CD4-positive, CD25-positive, alpha-beta regulatory T cell (primary cell): Measurements from ENCODE around the gene ADRB1. TPM values are rescaled to one million over a fixed set of nuclear protein-coding genes. Genes with fewer than 3 reads are reported as not detected.

Experiments
- ATAC-seq, 2 donors: fragments of 150-1000 bp; cut with Tn5 transposase; one replicate each; pipeline ENCODE4 v1.10.0; 2021; ENCODE audit warnings: low read depth in 2 of 2, moderate number of reproducible peaks in 2 of 2, moderate library complexity in 1 of 2
- DNase-seq, 3 donors: peaks; one replicate each; pipeline versions ENCODE4 v3.0.0 to v3.0.0-alpha.2; 2012 to 2022; ENCODE audit warnings: mixed read lengths in 1 of 3
- H3K27ac ChIP-seq: one replicate; pipeline ENCODE4 v1.7.0; 2013; ENCODE audit warnings: mild to moderate bottlenecking, low read length; ENCODE audit not compliant: insufficient read depth, poor library complexity, severe bottlenecking
- H3K27me3 ChIP-seq: one replicate; pipeline ENCODE4 v1.7.0; 2013; ENCODE audit warnings: low read length; ENCODE audit not compliant: control insufficient read depth, insufficient read depth
- H3K36me3 ChIP-seq: one replicate; pipeline ENCODE4 v1.7.0; 2013; ENCODE audit warnings: mild to moderate bottlenecking, low read length, moderate library complexity; ENCODE audit not compliant: control insufficient read depth, insufficient read depth
- H3K4me1 ChIP-seq: 2 replicates; pipeline ENCODE4 v1.7.0; 2013; ENCODE audit warnings: mild to moderate bottlenecking, low read length; ENCODE audit not compliant: insufficient read depth, control insufficient read depth, poor library complexity, severe bottlenecking
- H3K4me3 ChIP-seq: one replicate; pipeline ENCODE4 v1.7.0; 2013; ENCODE audit warnings: low read depth, mild to moderate bottlenecking, low read length, moderate library complexity
- H3K9me3 ChIP-seq, 2 experiments: 1 replicate in 1 of 2; 2 replicates in 1 of 2; pipeline ENCODE4 v1.7.0; 2013; ENCODE audit warnings: low read length in 2 of 2, mild to moderate bottlenecking in 1 of 2, moderate library complexity in 1 of 2; ENCODE audit not compliant: control insufficient read depth in 2 of 2
- H3K27ac Mint-ChIP-seq, 3 donors: one replicate each; pipeline ENCODE4 v1.8.0; 2020 to 2022; ENCODE audit warnings: mild to moderate bottlenecking in 3 of 3, mixed read lengths in 3 of 3, moderate library complexity in 2 of 3
- H3K27me3 Mint-ChIP-seq: one replicate; pipeline ENCODE4 v1.8.0; 2022; ENCODE audit warnings: mild to moderate bottlenecking, mixed read lengths
- H3K36me3 Mint-ChIP-seq: one replicate; pipeline ENCODE4 v1.8.0; 2020; ENCODE audit warnings: mixed read lengths
- H3K4me1 Mint-ChIP-seq, 4 donors: one replicate each; pipeline ENCODE4 v1.8.0; 2020 to 2022; ENCODE audit warnings: mixed read lengths in 4 of 4, mild to moderate bottlenecking in 1 of 4
- H3K4me3 Mint-ChIP-seq, 4 donors: one replicate each; pipeline ENCODE4 v1.8.0; 2020 to 2022; ENCODE audit warnings: mild to moderate bottlenecking in 4 of 4, mixed read lengths in 4 of 4, moderate library complexity in 3 of 4
- H3K9me3 Mint-ChIP-seq, 7 donors: one replicate each; pipeline ENCODE4 v1.8.0; 2020 to 2022; ENCODE audit warnings: mixed read lengths in 7 of 7, mild to moderate bottlenecking in 3 of 7, moderate library complexity in 2 of 7
- polyA plus RNA-seq, 4 donors: library from polyadenylated mRNA; unstranded; fragments of 300-500 nt; fragmentation: Illumina TruSeq; gene quantifications; one replicate each; pipeline ENCODE4 v1.2.3, GENCODE V29; 2021
- total RNA-seq: library from RNA; stranded (reverse); gene quantifications from one replicate; pipeline ENCODE4 v1.2.3, GENCODE V29; 2022

Gene ADRB1
- total and polyA plus RNA-seq, 5 donors from 2014 or later = 0.17 TPM; not detected in 4

GRCh38 chr10:114048472-114048871, 4.8 kb downstream of the ADRB1 start:
- H3K9me3 Mint-ChIP-seq = peaks cover 0 to 4% (median 0%) of the 10 kb centered on the region in 7 donors
- peaks cover 12% of the 10 kb centered on the region for H3K4me1 ChIP-seq
- no peak for ATAC-seq
- H3K27ac Mint-ChIP-seq = no peak overlapping the region
- peaks cover 0 to 15% (median 1%) of the 10 kb centered on the region in 4 donors for H3K4me1 Mint-ChIP-seq
- H3K4me3 Mint-ChIP-seq = no peak overlapping the region
- H3K4me3 ChIP-seq = no peak overlapping the region
- no peaks in the 10 kb centered on the region for H3K36me3 ChIP-seq
- H3K36me3 Mint-ChIP-seq = no peaks in the 10 kb centered on the region
- no peak overlapping the region for H3K27ac ChIP-seq
- peaks cover 76% of the 10 kb centered on the region for H3K27me3 Mint-ChIP-seq
- no peaks in the 10 kb centered on the region for H3K9me3 ChIP-seq
- H3K27me3 ChIP-seq = peaks cover 38% of the 10 kb centered on the region
- DNase-seq = no peak

DNA sequence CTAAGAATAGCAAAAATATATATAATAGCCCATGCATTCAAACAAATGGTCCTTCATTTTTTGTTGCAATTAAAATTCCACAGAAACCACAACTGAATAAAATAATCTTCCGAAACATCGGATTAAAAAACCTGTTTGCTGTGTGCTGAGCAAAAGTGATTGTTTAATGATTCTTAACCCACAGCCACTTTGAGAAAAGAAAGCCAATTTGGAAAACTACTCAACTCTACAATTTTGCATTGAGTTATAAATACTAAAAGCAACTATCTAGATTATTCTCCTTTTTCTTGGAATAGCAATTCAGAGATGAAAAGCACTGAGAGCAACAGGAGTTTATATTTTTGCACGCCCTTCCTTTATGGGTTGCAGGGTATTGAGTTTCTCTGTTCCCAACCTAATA, 8.0 kb downstream of the ADRB1 start:
- H3K9me3 Mint-ChIP-seq = peaks cover 0 to 3% (median 0%) of the 10 kb centered on the region in 7 donors

GRCh38 chr10:114052255-114052654, 8.6 kb downstream of the ADRB1 start:
- H3K36me3 ChIP-seq = no peaks in the 10 kb centered on the region
- Mint-ChIP-seq H3K4me1 (peaks cover 0 to 2% (median 0%) of the 10 kb centered on the region in 4 donors), H3K4me3 (no peak overlapping the region)

More for the DNA sequence above, 8.0 kb downstream of the ADRB1 start:
- Histone ChIP-seq H3K36me3 (no peaks in the 10 kb centered on the region), H3K4me3 (no peak overlapping the region), H3K9me3 (no peaks in the 10 kb centered on the region), H3K27me3 (peaks cover 43% of the 10 kb centered on the region), H3K27ac (no peak overlapping the region), H3K4me1 (no peaks in the 10 kb centered on the region)
- Mint-ChIP-seq H3K4me3 (no peak overlapping the region), H3K36me3 (no peaks in the 10 kb centered on the region), H3K27me3 (peaks cover 76% of the 10 kb centered on the region), H3K4me1 (peaks cover 0 to 2% (median 0%) of the 10 kb centered on the region in 4 donors), H3K27ac (no peak overlapping the region)
- DNase-seq (no peak), ATAC-seq (no peak)

DNA sequence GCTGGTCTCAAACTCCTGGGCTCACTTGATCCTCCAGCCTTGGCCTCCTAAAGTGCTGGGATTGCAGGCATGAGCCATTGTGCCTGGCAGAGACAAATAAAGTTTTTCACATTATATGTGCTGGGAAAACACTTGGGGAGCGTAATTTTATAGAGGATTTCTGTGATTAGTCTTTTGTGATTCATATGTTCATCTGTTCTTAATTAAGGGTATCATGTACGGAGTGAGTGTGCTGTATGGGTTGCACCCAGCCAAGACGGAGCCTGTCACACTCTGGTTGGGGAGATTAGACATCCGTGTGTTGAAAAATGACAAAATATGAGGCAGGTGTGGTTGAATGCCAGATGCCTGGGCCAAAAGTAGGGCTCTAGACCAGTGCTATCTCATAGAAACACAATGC, 10.3 kb downstream of the ADRB1 start:
- no peak overlapping the region for H3K27ac Mint-ChIP-seq
- DNase-seq (no peak), ATAC-seq (no peak)
- Histone ChIP-seq H3K27ac (no peak overlapping the region), H3K36me3 (no peaks in the 10 kb centered on the region), H3K9me3 (no peaks in the 10 kb centered on the region), H3K27me3 (peaks cover 22% of the 10 kb centered on the region), H3K4me1 (no peaks in the 10 kb centered on the region), H3K4me3 (no peak overlapping the region)
- no peaks in the 10 kb centered on the region for H3K9me3 Mint-ChIP-seq
- H3K4me1 Mint-ChIP-seq = no peaks in the 10 kb centered on the region
- peaks cover 55% of the 10 kb centered on the region for H3K27me3 Mint-ChIP-seq
- no peaks in the 10 kb centered on the region for H3K36me3 Mint-ChIP-seq
- H3K4me3 Mint-ChIP-seq = no peak overlapping the region

More at GRCh38 chr10:114052255-114052654, 8.6 kb downstream of the ADRB1 start:
- Mint-ChIP-seq H3K27me3 (peaks cover 70% of the 10 kb centered on the region), H3K27ac (no peak overlapping the region), H3K36me3 (no peaks in the 10 kb centered on the region), H3K9me3 (peaks cover 0 to 3% (median 0%) of the 10 kb centered on the region in 7 donors)
- no peak for ATAC-seq
- no peak for DNase-seq
- H3K27me3 ChIP-seq = peaks cover 37% of the 10 kb centered on the region
- no peak overlapping the region for H3K4me3 ChIP-seq
- no peaks in the 10 kb centered on the region for H3K4me1 ChIP-seq
- no peaks in the 10 kb centered on the region for H3K9me3 ChIP-seq
- no peak overlapping the region for H3K27ac ChIP-seq

DNA sequence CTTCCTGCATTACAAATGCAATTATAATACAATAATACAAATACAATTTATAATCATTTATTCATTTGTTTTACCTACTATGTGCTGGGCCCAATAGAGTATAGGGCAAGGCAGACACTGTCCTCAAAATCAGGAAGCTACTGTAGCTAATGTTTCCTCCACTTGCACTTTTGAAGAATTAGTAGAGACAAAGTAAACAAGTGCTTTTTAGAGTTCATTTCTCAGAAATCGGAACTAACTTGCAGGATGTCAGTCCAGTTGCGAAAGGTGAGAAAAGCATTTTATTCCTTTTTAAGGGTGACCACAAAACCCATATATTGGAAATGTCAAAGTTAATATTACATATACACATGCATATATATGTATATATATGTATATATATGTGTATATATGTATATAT, 14.2 kb downstream of the ADRB1 start:
- no peak for DNase-seq
- Mint-ChIP-seq H3K4me3 (no peak overlapping the region), H3K4me1 (no peaks in the 10 kb centered on the region), H3K27ac (no peak overlapping the region), H3K27me3 (peaks cover 20% of the 10 kb centered on the region), H3K9me3 (peaks cover 0 to 2% (median 0%) of the 10 kb centered on the region in 7 donors), H3K36me3 (no peaks in the 10 kb centered on the region)
- H3K4me3 ChIP-seq = no peak overlapping the region
- peaks cover 11% of the 10 kb centered on the region for H3K27me3 ChIP-seq
- no peaks in the 10 kb centered on the region for H3K36me3 ChIP-seq
- ATAC-seq = no peak
- no peak overlapping the region for H3K27ac ChIP-seq
- no peaks in the 10 kb centered on the region for H3K9me3 ChIP-seq
- no peaks in the 10 kb centered on the region for H3K4me1 ChIP-seq

- no peak overlapping the region for H3K4me3 Mint-ChIP-seq
- Histone ChIP-seq H3K36me3 (no peaks in the 10 kb centered on the region), H3K27me3 (peaks cover 13% of the 10 kb centered on the region), H3K4me3 (no peak overlapping the region), H3K4me1 (no peaks in the 10 kb centered on the region), H3K9me3 (no peaks in the 10 kb centered on the region), H3K27ac (no peak overlapping the region)
- H3K36me3 Mint-ChIP-seq = no peaks in the 10 kb centered on the region
- H3K4me1 Mint-ChIP-seq = no peaks in the 10 kb centered on the region
- H3K27me3 Mint-ChIP-seq = peaks cover 21% of the 10 kb centered on the region
- H3K9me3 Mint-ChIP-seq = peaks cover 0 to 2% (median 0%) of the 10 kb centered on the region in 7 donors
- DNase-seq (no peak), ATAC-seq (no peak)
- no peak overlapping the region for H3K27ac Mint-ChIP-seq
These were observed 14.6 kb downstream of the ADRB1 start for GRCh38 chr10:114058297-114058696.

DNA sequence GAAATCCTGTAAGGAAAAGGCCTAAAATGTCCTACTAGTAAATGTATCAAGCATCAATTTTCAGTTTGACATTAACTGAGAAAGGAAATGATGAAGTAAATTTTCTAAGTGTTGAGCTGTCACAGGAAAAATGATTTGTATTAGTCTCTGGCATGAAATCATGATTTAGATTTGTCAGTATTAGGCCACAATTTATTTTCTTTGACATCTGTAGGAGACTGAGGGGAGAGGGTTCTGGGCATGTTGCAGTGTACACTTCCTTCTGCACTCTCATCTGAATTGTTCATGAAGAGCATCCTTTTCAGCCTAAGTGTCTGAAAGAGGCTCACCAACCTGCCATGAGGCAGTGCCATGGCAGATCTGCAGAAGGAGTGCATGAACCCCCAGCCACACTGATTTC, 15.9 kb downstream of the ADRB1 start:
- no peaks in the 10 kb centered on the region for H3K4me1 Mint-ChIP-seq
- Histone ChIP-seq H3K27me3 (peaks cover 16% of the 10 kb centered on the region), H3K9me3 (no peaks in the 10 kb centered on the region), H3K36me3 (no peaks in the 10 kb centered on the region), H3K27ac (no peak overlapping the region), H3K4me3 (no peak overlapping the region), H3K4me1 (no peaks in the 10 kb centered on the region)
- DNase-seq (no peak), ATAC-seq (no peak)
- H3K4me3 Mint-ChIP-seq = no peak overlapping the region
- no peaks in the 10 kb centered on the region for H3K36me3 Mint-ChIP-seq
- peak overlapping the region in 1 of 3 donors; percentile 29 for H3K27ac Mint-ChIP-seq
- peaks cover 0 to 2% (median 0%) of the 10 kb centered on the region in 7 donors for H3K9me3 Mint-ChIP-seq
- peaks cover 20% of the 10 kb centered on the region for H3K27me3 Mint-ChIP-seq

DNA sequence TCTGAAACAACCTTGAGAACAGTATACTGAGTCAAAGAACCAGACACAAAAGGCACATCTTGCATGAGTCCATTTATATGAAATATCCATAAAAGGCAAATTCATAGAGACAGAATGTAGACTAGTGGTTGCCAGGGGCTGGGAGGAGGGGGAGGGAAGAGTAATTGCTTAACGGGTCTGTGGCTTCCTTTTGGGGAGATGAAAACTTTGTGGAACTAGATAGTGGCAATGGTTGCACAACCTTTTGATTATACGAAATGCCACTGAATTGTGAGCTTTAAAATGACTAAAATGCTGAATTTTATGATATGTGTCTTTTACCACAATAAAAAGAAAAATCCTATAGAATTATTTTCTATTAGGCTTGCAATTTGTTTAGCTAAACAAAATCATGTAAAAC, 16.8 kb downstream of the ADRB1 start:
- Histone ChIP-seq H3K4me3 (no peak overlapping the region), H3K27ac (no peak overlapping the region), H3K27me3 (peaks cover 13% of the 10 kb centered on the region), H3K36me3 (no peaks in the 10 kb centered on the region), H3K9me3 (no peaks in the 10 kb centered on the region), H3K4me1 (no peaks in the 10 kb centered on the region)
- DNase-seq (no peak), ATAC-seq (no peak)
- H3K27ac Mint-ChIP-seq = no peak overlapping the region
- H3K36me3 Mint-ChIP-seq = no peaks in the 10 kb centered on the region
- H3K4me3 Mint-ChIP-seq = no peak overlapping the region
- peaks cover 22% of the 10 kb centered on the region for H3K27me3 Mint-ChIP-seq
- H3K4me1 Mint-ChIP-seq = no peaks in the 10 kb centered on the region
- H3K9me3 Mint-ChIP-seq = peaks cover 0 to 2% (median 0%) of the 10 kb centered on the region in 7 donors
